Measurements from ENCODE around the gene CACNA2D3. TPM values are rescaled to one million over a fixed set of nuclear protein-coding genes. Genes with fewer than 3 reads are reported as not detected.

The CACNA2D3 gene
- total and polyA plus RNA-seq, 3 experiments from 2014 or later = not detected

DNA sequence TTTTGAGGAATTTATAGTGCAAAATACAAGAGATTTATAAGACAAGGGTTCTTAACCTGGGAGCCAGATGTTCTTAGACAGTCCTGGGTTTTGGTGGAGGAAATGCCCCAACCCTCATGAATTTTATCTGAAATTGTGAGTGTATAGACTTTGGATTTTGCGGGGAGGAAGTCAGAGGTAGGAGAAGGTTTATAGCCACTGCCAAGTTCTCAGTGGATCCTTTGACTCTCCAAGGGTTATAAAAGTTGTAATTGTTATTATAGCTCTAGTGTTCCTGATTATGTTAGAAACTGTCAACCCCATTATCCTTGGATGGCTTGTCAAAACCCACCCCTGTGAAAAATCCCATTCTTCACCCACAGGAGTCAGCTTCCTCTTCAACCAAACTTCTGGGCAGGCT, 621.9 kb downstream of the CACNA2D3 start:
- H3K27me3 Mint-ChIP-seq = no peaks in the 10 kb centered on the region
- no peaks in the 10 kb centered on the region for H3K4me1 Mint-ChIP-seq

DNA sequence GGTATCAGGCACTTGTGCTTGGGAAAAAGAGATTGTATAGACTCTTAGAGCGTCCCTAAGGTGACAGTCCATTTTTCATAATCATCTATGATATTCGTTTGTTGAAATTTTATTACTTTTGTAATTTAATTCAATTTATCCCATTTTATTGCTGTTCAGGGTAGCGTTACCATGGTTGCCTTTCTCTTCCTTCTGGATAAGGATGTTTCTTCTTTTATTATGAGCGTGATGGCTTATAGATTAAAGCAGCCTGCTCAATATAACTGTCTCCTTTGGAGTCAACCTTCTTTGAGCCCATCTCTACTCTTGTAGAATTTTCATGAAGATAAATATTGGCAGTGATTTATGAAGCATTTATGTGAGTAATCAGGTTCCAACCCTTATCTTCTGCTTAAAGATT, 623.5 kb downstream of the CACNA2D3 start:
- H3K36me3 Mint-ChIP-seq = no peaks in the 10 kb centered on the region
- H3K27ac Mint-ChIP-seq = no peak overlapping the region
- no peaks in the 10 kb centered on the region for H3K27me3 Mint-ChIP-seq
- H3K27me3 ChIP-seq (ENCODE audit: insufficient read depth, low read length, poor library complexity, severe bottlenecking) = no peaks in the 10 kb centered on the region
- H3K4me1 Mint-ChIP-seq = no peaks in the 10 kb centered on the region
- CTCF ChIA-PET = no interaction called here
- POLR2A ChIA-PET = no interaction called here
- no peak for DNase-seq
- no peaks in the 10 kb centered on the region for H3K9me3 ChIP-seq (ENCODE audit: low read length)
- no peaks in the 10 kb centered on the region for H3K4me1 ChIP-seq (ENCODE audit: insufficient read depth, low read length)
- peaks cover 0 to 5% (median 3%) of the 10 kb centered on the region in 5 donors for H3K9me3 Mint-ChIP-seq
- no peaks in the 10 kb centered on the region for H3K36me3 ChIP-seq (ENCODE audit: insufficient read depth, low read length)
- H3K27ac ChIP-seq (ENCODE audit: low read depth, low read length) = no peak overlapping the region
- no peak overlapping the region for H3K4me3 Mint-ChIP-seq
- no peak overlapping the region for H3K4me3 ChIP-seq (ENCODE audit: low read length)

More for the DNA sequence above, 621.9 kb downstream of the CACNA2D3 start:
- Mint-ChIP-seq H3K4me3 (no peak overlapping the region), H3K36me3 (no peaks in the 10 kb centered on the region), H3K9me3 (peaks cover 0 to 5% (median 4%) of the 10 kb centered on the region in 5 donors), H3K27ac (no peak overlapping the region)
- CTCF ChIA-PET = no interaction called here
- DNase-seq = no peak
- no peaks in the 10 kb centered on the region for H3K27me3 ChIP-seq (ENCODE audit: insufficient read depth, low read length, poor library complexity, severe bottlenecking)
- POLR2A ChIA-PET = no interaction called here
- H3K27ac ChIP-seq (ENCODE audit: low read depth, low read length) = no peak overlapping the region
- H3K36me3 ChIP-seq (ENCODE audit: insufficient read depth, low read length) = no peaks in the 10 kb centered on the region
- no peak overlapping the region for H3K4me3 ChIP-seq (ENCODE audit: low read length)
- H3K9me3 ChIP-seq (ENCODE audit: low read length) = no peaks in the 10 kb centered on the region
- no peaks in the 10 kb centered on the region for H3K4me1 ChIP-seq (ENCODE audit: insufficient read depth, low read length)

DNA sequence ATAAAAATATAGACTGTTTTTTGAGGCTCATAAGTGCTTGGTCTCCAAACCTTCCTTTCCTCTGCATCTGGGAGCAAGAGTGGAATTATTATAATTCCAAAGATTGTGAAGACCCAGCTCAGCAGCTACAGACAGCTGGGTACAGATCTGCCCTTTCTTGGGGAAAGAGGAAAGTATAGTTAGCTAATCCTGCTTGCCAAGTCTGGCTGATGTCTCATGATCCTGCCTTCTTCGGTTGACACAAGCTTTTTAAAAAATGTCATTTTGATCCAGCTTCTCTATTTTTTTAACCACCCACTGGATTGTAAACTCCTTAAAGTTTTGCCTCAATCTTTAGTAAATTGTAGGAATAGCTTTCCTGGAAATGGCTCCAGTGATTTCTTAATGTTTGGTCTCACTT, 624.4 kb downstream of the CACNA2D3 start:
- H3K4me1 Mint-ChIP-seq = no peaks in the 10 kb centered on the region
- Histone ChIP-seq H3K27me3 (ENCODE audit: insufficient read depth, low read length, poor library complexity, severe bottlenecking) (no peaks in the 10 kb centered on the region), H3K27ac (ENCODE audit: low read depth, low read length) (no peak overlapping the region), H3K4me3 (ENCODE audit: low read length) (no peak overlapping the region), H3K36me3 (ENCODE audit: insufficient read depth, low read length) (no peaks in the 10 kb centered on the region), H3K9me3 (ENCODE audit: low read length) (no peaks in the 10 kb centered on the region), H3K4me1 (ENCODE audit: insufficient read depth, low read length) (no peaks in the 10 kb centered on the region)
- H3K36me3 Mint-ChIP-seq = no peaks in the 10 kb centered on the region
- H3K4me3 Mint-ChIP-seq = no peak overlapping the region
- H3K27me3 Mint-ChIP-seq = no peaks in the 10 kb centered on the region
- CTCF ChIA-PET = no interaction called here
- H3K9me3 Mint-ChIP-seq = peaks cover 0 to 5% (median 3%) of the 10 kb centered on the region in 5 donors
- DNase-seq = no peak
- no peak overlapping the region for H3K27ac Mint-ChIP-seq
- POLR2A ChIA-PET = no interaction called here

DNA sequence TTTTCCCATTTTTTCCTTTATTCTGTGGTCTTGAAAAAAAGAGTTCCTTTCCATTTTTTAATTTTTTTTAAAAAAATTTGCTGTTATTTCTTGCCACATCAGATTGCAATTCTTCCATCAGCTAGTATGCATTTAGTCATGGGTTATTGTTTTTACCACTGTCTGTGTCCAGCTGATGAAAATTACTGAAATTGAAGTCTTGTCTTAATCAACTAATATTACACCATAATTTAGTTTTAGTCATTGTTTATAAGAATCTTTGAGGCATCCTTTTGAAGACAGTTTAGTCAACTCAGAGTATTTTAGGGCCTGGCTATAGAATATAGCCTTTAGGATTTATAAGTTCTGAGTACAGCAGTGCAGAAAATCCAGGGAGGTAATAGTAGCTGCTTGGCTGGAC, 633.4 kb downstream of the CACNA2D3 start:
- H3K36me3 ChIP-seq (ENCODE audit: insufficient read depth, low read length) = no peaks in the 10 kb centered on the region
- Mint-ChIP-seq H3K27me3 (no peaks in the 10 kb centered on the region), H3K4me3 (no peak overlapping the region), H3K9me3 (peaks cover 0 to 8% (median 4%) of the 10 kb centered on the region in 5 donors), H3K36me3 (no peaks in the 10 kb centered on the region), H3K4me1 (no peaks in the 10 kb centered on the region), H3K27ac (no peak overlapping the region)
- H3K27ac ChIP-seq (ENCODE audit: low read depth, low read length) = no peak overlapping the region
- no peak overlapping the region for H3K4me3 ChIP-seq (ENCODE audit: low read length)
- POLR2A ChIA-PET = no interaction called here
- H3K4me1 ChIP-seq (ENCODE audit: insufficient read depth, low read length) = no peaks in the 10 kb centered on the region
- DNase-seq = no peak
- H3K27me3 ChIP-seq (ENCODE audit: insufficient read depth, low read length, poor library complexity, severe bottlenecking) = no peaks in the 10 kb centered on the region
- no peaks in the 10 kb centered on the region for H3K9me3 ChIP-seq (ENCODE audit: low read length)
- CTCF ChIA-PET = no interaction called here

DNA sequence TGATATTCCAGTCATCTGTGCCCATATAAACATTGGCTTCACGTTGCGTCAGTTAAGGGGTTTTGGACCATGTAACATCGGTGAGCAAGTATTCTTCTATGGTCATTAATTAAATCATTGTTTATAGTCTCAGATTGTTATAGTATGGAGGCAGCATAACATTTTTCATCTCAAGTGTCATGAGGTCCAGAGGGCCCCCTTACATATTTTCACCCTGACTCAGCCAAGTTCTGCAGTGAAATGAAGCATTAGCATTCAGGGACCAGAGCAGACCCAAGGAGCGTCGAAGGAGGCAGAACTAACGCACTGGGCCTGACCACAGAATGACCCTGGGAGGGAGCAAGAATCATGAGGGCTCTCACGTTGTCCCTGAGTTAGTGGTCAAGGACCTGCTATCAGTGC, 634.0 kb downstream of the CACNA2D3 start:
- Mint-ChIP-seq H3K4me1 (no peaks in the 10 kb centered on the region), H3K36me3 (no peaks in the 10 kb centered on the region), H3K9me3 (peaks cover 0 to 8% (median 8%) of the 10 kb centered on the region in 5 donors), H3K27me3 (no peaks in the 10 kb centered on the region), H3K4me3 (no peak overlapping the region), H3K27ac (no peak overlapping the region)
- H3K27me3 ChIP-seq (ENCODE audit: insufficient read depth, low read length, poor library complexity, severe bottlenecking) = no peaks in the 10 kb centered on the region
- no peak overlapping the region for H3K27ac ChIP-seq (ENCODE audit: low read depth, low read length)
- H3K9me3 ChIP-seq (ENCODE audit: low read length) = no peaks in the 10 kb centered on the region
- no peak overlapping the region for H3K4me3 ChIP-seq (ENCODE audit: low read length)
- ChIA-PET POLR2A (no interaction called here), CTCF (no interaction called here)
- H3K4me1 ChIP-seq (ENCODE audit: insufficient read depth, low read length) = no peaks in the 10 kb centered on the region
- no peaks in the 10 kb centered on the region for H3K36me3 ChIP-seq (ENCODE audit: insufficient read depth, low read length)
- no peak for DNase-seq

DNA sequence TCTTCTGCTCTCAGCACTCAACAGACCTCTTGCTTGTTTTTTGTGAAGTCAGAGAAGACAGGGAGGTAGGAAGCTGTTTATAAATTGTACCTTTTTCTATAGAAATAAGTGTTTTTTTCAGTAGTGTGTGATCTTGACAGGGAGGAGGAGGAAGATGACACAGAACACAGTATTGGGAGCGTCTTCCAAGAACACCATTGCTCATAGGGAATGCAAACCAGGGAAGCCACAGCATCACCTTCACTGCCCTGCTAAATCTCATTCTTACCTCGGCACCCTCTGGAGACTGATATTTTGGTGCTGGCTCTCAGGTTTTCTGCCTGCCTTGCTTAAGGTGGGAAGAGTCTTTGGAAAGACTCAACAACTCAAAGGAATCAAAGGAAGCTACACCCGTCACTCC, 636.1 kb downstream of the CACNA2D3 start:
- no peaks in the 10 kb centered on the region for H3K4me1 ChIP-seq (ENCODE audit: insufficient read depth, low read length)
- Mint-ChIP-seq H3K4me1 (no peaks in the 10 kb centered on the region), H3K27me3 (no peaks in the 10 kb centered on the region), H3K9me3 (peaks cover 0 to 8% (median 5%) of the 10 kb centered on the region in 5 donors), H3K4me3 (no peak overlapping the region), H3K27ac (no peak overlapping the region), H3K36me3 (no peaks in the 10 kb centered on the region)
- no peaks in the 10 kb centered on the region for H3K9me3 ChIP-seq (ENCODE audit: low read length)
- H3K27ac ChIP-seq (ENCODE audit: low read depth, low read length) = no peak overlapping the region
- H3K27me3 ChIP-seq (ENCODE audit: insufficient read depth, low read length, poor library complexity, severe bottlenecking) = no peaks in the 10 kb centered on the region
- no peak for DNase-seq
- CTCF ChIA-PET = no interaction called here
- H3K36me3 ChIP-seq (ENCODE audit: insufficient read depth, low read length) = no peaks in the 10 kb centered on the region
- POLR2A ChIA-PET = no interaction called here
- H3K4me3 ChIP-seq (ENCODE audit: low read length) = no peak overlapping the region

DNA sequence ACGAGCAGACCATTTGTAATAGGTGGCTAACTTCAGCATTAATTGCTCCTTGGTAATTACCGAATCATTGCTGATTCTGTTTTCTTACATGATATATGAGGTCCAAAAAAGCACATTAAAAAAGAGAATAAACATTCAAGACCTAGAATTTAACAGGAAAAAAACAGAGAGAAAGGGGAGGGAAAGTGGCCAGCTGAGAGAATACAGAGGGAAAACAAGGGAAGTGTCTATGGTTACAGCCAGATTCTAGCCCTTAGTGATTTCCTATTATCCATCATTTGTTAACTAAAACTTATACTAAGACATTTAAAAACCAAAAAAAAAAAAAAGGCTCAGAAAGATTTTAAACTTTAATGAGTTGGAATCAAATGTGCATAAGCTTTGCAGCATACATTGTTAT, 636.8 kb downstream of the CACNA2D3 start:
- H3K4me1 Mint-ChIP-seq = no peaks in the 10 kb centered on the region
- Histone ChIP-seq H3K36me3 (ENCODE audit: insufficient read depth, low read length) (no peaks in the 10 kb centered on the region), H3K27me3 (ENCODE audit: insufficient read depth, low read length, poor library complexity, severe bottlenecking) (no peaks in the 10 kb centered on the region), H3K4me1 (ENCODE audit: insufficient read depth, low read length) (no peaks in the 10 kb centered on the region), H3K27ac (ENCODE audit: low read depth, low read length) (no peak overlapping the region), H3K4me3 (ENCODE audit: low read length) (no peak overlapping the region), H3K9me3 (ENCODE audit: low read length) (no peaks in the 10 kb centered on the region)
- no peak for DNase-seq
- ChIA-PET POLR2A (no interaction called here), CTCF (no interaction called here)
- H3K4me3 Mint-ChIP-seq = no peak overlapping the region
- no peak overlapping the region for H3K27ac Mint-ChIP-seq
- peaks cover 0 to 5% (median 4%) of the 10 kb centered on the region in 5 donors for H3K9me3 Mint-ChIP-seq
- H3K27me3 Mint-ChIP-seq = no peaks in the 10 kb centered on the region
- no peaks in the 10 kb centered on the region for H3K36me3 Mint-ChIP-seq

DNA sequence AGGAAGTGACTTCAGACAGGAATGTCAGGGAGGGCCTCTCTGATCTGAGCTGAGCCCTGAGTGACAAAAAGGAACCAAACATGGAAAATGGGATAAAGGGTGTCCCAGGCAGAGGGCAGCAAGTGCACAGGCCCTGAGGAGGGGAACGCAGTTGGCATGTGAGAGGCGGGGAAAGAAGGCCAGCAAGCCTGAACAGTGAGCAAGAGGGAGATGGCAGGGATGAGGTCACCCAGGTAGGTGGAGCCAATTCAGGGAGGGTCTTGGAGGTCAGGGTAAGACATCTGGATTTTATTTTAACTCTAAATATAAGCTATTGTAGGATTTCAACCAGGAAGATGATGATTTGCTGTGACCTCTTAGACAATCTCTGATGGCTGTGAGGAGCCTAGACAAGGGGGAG, 637.8 kb downstream of the CACNA2D3 start:
- no peak overlapping the region for H3K4me3 ChIP-seq (ENCODE audit: low read length)
- POLR2A ChIA-PET = no interaction called here
- no peaks in the 10 kb centered on the region for H3K9me3 ChIP-seq (ENCODE audit: low read length)
- CTCF ChIA-PET = no interaction called here
- H3K27ac Mint-ChIP-seq = no peak overlapping the region
- no peaks in the 10 kb centered on the region for H3K36me3 ChIP-seq (ENCODE audit: insufficient read depth, low read length)
- no peaks in the 10 kb centered on the region for H3K4me1 ChIP-seq (ENCODE audit: insufficient read depth, low read length)
- peaks cover 0 to 5% (median 4%) of the 10 kb centered on the region in 5 donors for H3K9me3 Mint-ChIP-seq
- H3K27ac ChIP-seq (ENCODE audit: low read depth, low read length) = no peak overlapping the region
- H3K4me3 Mint-ChIP-seq = no peak overlapping the region
- DNase-seq = no peak
- H3K27me3 Mint-ChIP-seq = no peaks in the 10 kb centered on the region
- no peaks in the 10 kb centered on the region for H3K36me3 Mint-ChIP-seq
- no peaks in the 10 kb centered on the region for H3K4me1 Mint-ChIP-seq
- no peaks in the 10 kb centered on the region for H3K27me3 ChIP-seq (ENCODE audit: insufficient read depth, low read length, poor library complexity, severe bottlenecking)

DNA sequence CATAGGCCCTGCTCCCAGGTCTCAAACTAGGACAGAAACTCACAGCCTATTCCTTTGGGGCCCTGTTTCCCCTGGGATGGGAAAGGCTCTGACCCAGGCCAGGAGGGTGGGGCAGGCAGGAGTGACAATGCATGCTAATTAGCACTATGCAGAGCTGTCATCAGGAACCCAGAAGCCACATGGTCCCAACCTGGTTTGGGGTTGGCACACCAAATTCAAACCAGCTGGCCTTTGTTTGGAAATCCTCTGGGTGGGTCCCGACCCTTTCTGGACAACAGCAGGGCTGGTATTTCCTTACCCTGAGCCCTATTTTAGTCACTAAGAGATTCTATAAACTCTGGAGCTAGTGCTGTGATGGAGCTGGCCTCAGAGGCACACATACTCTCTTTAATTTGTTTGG, 639.3 kb downstream of the CACNA2D3 start:
- POLR2A ChIA-PET = no interaction called here

More for the DNA sequence above, 639.3 kb downstream of the CACNA2D3 start:
- H3K4me1 ChIP-seq (ENCODE audit: insufficient read depth, low read length) = no peaks in the 10 kb centered on the region
- H3K4me3 Mint-ChIP-seq = no peak overlapping the region
- DNase-seq = no peak
- CTCF ChIA-PET = no interaction called here
- no peak overlapping the region for H3K27ac Mint-ChIP-seq
- no peaks in the 10 kb centered on the region for H3K27me3 ChIP-seq (ENCODE audit: insufficient read depth, low read length, poor library complexity, severe bottlenecking)
- H3K9me3 Mint-ChIP-seq = peaks cover 0 to 5% (median 2%) of the 10 kb centered on the region in 5 donors
- no peaks in the 10 kb centered on the region for H3K36me3 Mint-ChIP-seq
- no peaks in the 10 kb centered on the region for H3K36me3 ChIP-seq (ENCODE audit: insufficient read depth, low read length)
- H3K4me3 ChIP-seq (ENCODE audit: low read length) = no peak overlapping the region
- no peaks in the 10 kb centered on the region for H3K27me3 Mint-ChIP-seq
- H3K27ac ChIP-seq (ENCODE audit: low read depth, low read length) = no peak overlapping the region
- no peaks in the 10 kb centered on the region for H3K4me1 Mint-ChIP-seq
- H3K9me3 ChIP-seq (ENCODE audit: low read length) = no peaks in the 10 kb centered on the region

Data from CD8-positive, alpha-beta memory T cell (primary cell).